Measurements from ENCODE around the gene FREM3. TPM values are rescaled to one million over a fixed set of nuclear protein-coding genes. Genes with fewer than 3 reads are reported as not detected.

FREM3 gene
- polyA plus RNA-seq, 4 donors: 0.09 TPM; not detected in 3

- Histone ChIP-seq H3K27ac (ENCODE audit: low read depth in 1 of 3, low read length in 2 of 3) (no peak overlapping the region), H3K4me3 (ENCODE audit: low read depth in 1 of 3, low read length in 3 of 3) (no peak overlapping the region), H3K27me3 (ENCODE audit: control insufficient read depth in 3 of 3, insufficient read depth in 3 of 3, low read length in 3 of 3) (no peaks in the 10 kb centered on the region), H3K9me3 (ENCODE audit: control insufficient read depth in 2 of 2, insufficient read depth in 1 of 2, low read depth in 1 of 2, low read length in 1 of 2) (no peaks in the 10 kb centered on the region), H3K4me1 (ENCODE audit: control insufficient read depth in 3 of 3, insufficient read depth in 2 of 3, low read depth in 1 of 3, low read length in 2 of 3) (no peaks in the 10 kb centered on the region), H3K36me3 (ENCODE audit: control insufficient read depth in 3 of 3, insufficient read depth in 2 of 3, low read depth in 1 of 3, low read length in 3 of 3) (no peaks in the 10 kb centered on the region)
- WGBS, 3 donors: 63 to 71% (median 63%) methylated on average over 1 of the region's 1 CpG
- DNase-seq (no peak), FAIRE-seq (no peak)
Observed at GRCh38 chr4:143654571-143654970, 45.9 kb downstream of the FREM3 start.

- DNase-seq (no peak), FAIRE-seq (no peak)
- no peak overlapping the region for H3K27ac ChIP-seq (ENCODE audit: low read depth in 1 of 3, low read length in 2 of 3)
- WGBS, 3 donors: 84% methylated on average over 3 of the region's 3 CpGs
- H3K27me3 ChIP-seq (ENCODE audit: control insufficient read depth in 3 of 3, insufficient read depth in 3 of 3, low read length in 3 of 3): no peaks in the 10 kb centered on the region
- peaks cover 0 to 4% of the 10 kb centered on the region in 2 donors for H3K9me3 ChIP-seq (ENCODE audit: control insufficient read depth in 2 of 2, insufficient read depth in 1 of 2, low read depth in 1 of 2, low read length in 1 of 2)
- H3K36me3 ChIP-seq (ENCODE audit: control insufficient read depth in 3 of 3, insufficient read depth in 2 of 3, low read depth in 1 of 3, low read length in 3 of 3): no peaks in the 10 kb centered on the region
- no peak overlapping the region for H3K4me3 ChIP-seq (ENCODE audit: low read depth in 1 of 3, low read length in 3 of 3)
- H3K4me1 ChIP-seq (ENCODE audit: control insufficient read depth in 3 of 3, insufficient read depth in 2 of 3, low read depth in 1 of 3, low read length in 2 of 3): no peaks in the 10 kb centered on the region
Observed at GRCh38 chr4:143653031-143653430, 47.4 kb downstream of the FREM3 start.

GRCh38 chr4:143643399-143643798 lies 57.1 kb downstream of the FREM3 start:
- H3K27ac ChIP-seq (ENCODE audit: low read depth in 1 of 3, low read length in 2 of 3): no peak overlapping the region
- no peaks in the 10 kb centered on the region for H3K27me3 ChIP-seq (ENCODE audit: control insufficient read depth in 3 of 3, insufficient read depth in 3 of 3, low read length in 3 of 3)
- H3K4me3 ChIP-seq (ENCODE audit: low read depth in 1 of 3, low read length in 3 of 3): no peak overlapping the region
- H3K9me3 ChIP-seq (ENCODE audit: control insufficient read depth in 2 of 2, insufficient read depth in 1 of 2, low read depth in 1 of 2, low read length in 1 of 2): peaks cover 0 to 14% of the 10 kb centered on the region in 2 donors
- H3K4me1 ChIP-seq (ENCODE audit: control insufficient read depth in 3 of 3, insufficient read depth in 2 of 3, low read depth in 1 of 3, low read length in 2 of 3): no peaks in the 10 kb centered on the region
- DNase-seq (no peak), FAIRE-seq (no peak)
- H3K36me3 ChIP-seq (ENCODE audit: control insufficient read depth in 3 of 3, insufficient read depth in 2 of 3, low read depth in 1 of 3, low read length in 3 of 3): no peaks in the 10 kb centered on the region

GRCh38 chr4:143642611-143643010 lies 57.9 kb downstream of the FREM3 start:
- FAIRE-seq: no peak

GRCh38 chr4:143641361-143641760 lies 59.1 kb downstream of the FREM3 start:
- DNase-seq (no peak), FAIRE-seq (no peak)
- 48 to 58% (median 52%) methylated on average over 1 of the region's 1 CpG for WGBS, 3 donors
- Histone ChIP-seq H3K27ac (ENCODE audit: low read depth in 1 of 3, low read length in 2 of 3) (no peak overlapping the region), H3K27me3 (ENCODE audit: control insufficient read depth in 3 of 3, insufficient read depth in 3 of 3, low read length in 3 of 3) (no peaks in the 10 kb centered on the region), H3K4me1 (ENCODE audit: control insufficient read depth in 3 of 3, insufficient read depth in 2 of 3, low read depth in 1 of 3, low read length in 2 of 3) (no peaks in the 10 kb centered on the region), H3K4me3 (ENCODE audit: low read depth in 1 of 3, low read length in 3 of 3) (no peak overlapping the region), H3K36me3 (ENCODE audit: control insufficient read depth in 3 of 3, insufficient read depth in 2 of 3, low read depth in 1 of 3, low read length in 3 of 3) (no peaks in the 10 kb centered on the region), H3K9me3 (ENCODE audit: control insufficient read depth in 2 of 2, insufficient read depth in 1 of 2, low read depth in 1 of 2, low read length in 1 of 2) (peaks cover 0 to 1% of the 10 kb centered on the region in 2 donors)

More at GRCh38 chr4:143642611-143643010, 57.9 kb downstream of the FREM3 start:
- no peaks in the 10 kb centered on the region for H3K36me3 ChIP-seq (ENCODE audit: control insufficient read depth in 3 of 3, insufficient read depth in 2 of 3, low read depth in 1 of 3, low read length in 3 of 3)
- H3K9me3 ChIP-seq (ENCODE audit: control insufficient read depth in 2 of 2, insufficient read depth in 1 of 2, low read depth in 1 of 2, low read length in 1 of 2): peaks cover 0 to 9% of the 10 kb centered on the region in 2 donors
- H3K4me1 ChIP-seq (ENCODE audit: control insufficient read depth in 3 of 3, insufficient read depth in 2 of 3, low read depth in 1 of 3, low read length in 2 of 3): no peaks in the 10 kb centered on the region
- WGBS, 3 donors: 77 to 79% (median 79%) methylated on average over 1 of the region's 1 CpG
- no peaks in the 10 kb centered on the region for H3K27me3 ChIP-seq (ENCODE audit: control insufficient read depth in 3 of 3, insufficient read depth in 3 of 3, low read length in 3 of 3)
- H3K27ac ChIP-seq (ENCODE audit: low read depth in 1 of 3, low read length in 2 of 3): no peak overlapping the region
- no peak overlapping the region for H3K4me3 ChIP-seq (ENCODE audit: low read depth in 1 of 3, low read length in 3 of 3)
- DNase-seq: no peak

GRCh38 chr4:143634763-143635162 lies 65.7 kb downstream of the FREM3 start:
- Histone ChIP-seq H3K4me3 (ENCODE audit: low read depth in 1 of 3, low read length in 3 of 3) (no peak overlapping the region), H3K27me3 (ENCODE audit: control insufficient read depth in 3 of 3, insufficient read depth in 3 of 3, low read length in 3 of 3) (no peaks in the 10 kb centered on the region), H3K36me3 (ENCODE audit: control insufficient read depth in 3 of 3, insufficient read depth in 2 of 3, low read depth in 1 of 3, low read length in 3 of 3) (no peaks in the 10 kb centered on the region), H3K4me1 (ENCODE audit: control insufficient read depth in 3 of 3, insufficient read depth in 2 of 3, low read depth in 1 of 3, low read length in 2 of 3) (no peaks in the 10 kb centered on the region), H3K27ac (ENCODE audit: low read depth in 1 of 3, low read length in 2 of 3) (no peak overlapping the region), H3K9me3 (ENCODE audit: control insufficient read depth in 2 of 2, insufficient read depth in 1 of 2, low read depth in 1 of 2, low read length in 1 of 2) (no peaks in the 10 kb centered on the region)
- DNase-seq (no peak), FAIRE-seq (no peak)

GRCh38 chr4:143633833-143634232 lies 66.6 kb downstream of the FREM3 start:
- DNase-seq: no peak
- Histone ChIP-seq H3K27ac (ENCODE audit: low read depth in 1 of 3, low read length in 2 of 3) (no peak overlapping the region), H3K36me3 (ENCODE audit: control insufficient read depth in 3 of 3, insufficient read depth in 2 of 3, low read depth in 1 of 3, low read length in 3 of 3) (no peaks in the 10 kb centered on the region), H3K4me3 (ENCODE audit: low read depth in 1 of 3, low read length in 3 of 3) (no peak overlapping the region), H3K9me3 (ENCODE audit: control insufficient read depth in 2 of 2, insufficient read depth in 1 of 2, low read depth in 1 of 2, low read length in 1 of 2) (no peaks in the 10 kb centered on the region), H3K4me1 (ENCODE audit: control insufficient read depth in 3 of 3, insufficient read depth in 2 of 3, low read depth in 1 of 3, low read length in 2 of 3) (no peaks in the 10 kb centered on the region), H3K27me3 (ENCODE audit: control insufficient read depth in 3 of 3, insufficient read depth in 3 of 3, low read length in 3 of 3) (no peaks in the 10 kb centered on the region)
- FAIRE-seq: no peak

GRCh38 chr4:143626134-143626911 lies 74.2 kb downstream of the FREM3 start:
- Histone ChIP-seq H3K4me3 (ENCODE audit: low read depth in 1 of 3, low read length in 3 of 3) (no peak overlapping the region), H3K27me3 (ENCODE audit: control insufficient read depth in 3 of 3, insufficient read depth in 3 of 3, low read length in 3 of 3) (no peaks in the 10 kb centered on the region), H3K9me3 (ENCODE audit: control insufficient read depth in 2 of 2, insufficient read depth in 1 of 2, low read depth in 1 of 2, low read length in 1 of 2) (no peaks in the 10 kb centered on the region), H3K27ac (ENCODE audit: low read depth in 1 of 3, low read length in 2 of 3) (peak overlapping the region in 1 of 3 donors; percentile 17), H3K4me1 (ENCODE audit: control insufficient read depth in 3 of 3, insufficient read depth in 2 of 3, low read depth in 1 of 3, low read length in 2 of 3) (no peaks in the 10 kb centered on the region), H3K36me3 (ENCODE audit: control insufficient read depth in 3 of 3, insufficient read depth in 2 of 3, low read depth in 1 of 3, low read length in 3 of 3) (no peaks in the 10 kb centered on the region)
- no peak for FAIRE-seq
- DNase-seq: peak in 1 of 2 donors; percentile 28
- 54 to 74% (median 74%) methylated on average over 5 of the region's 5 CpGs for WGBS, 3 donors

GRCh38 chr4:143625632-143626031 lies 74.8 kb downstream of the FREM3 start:
- Histone ChIP-seq H3K9me3 (ENCODE audit: control insufficient read depth in 2 of 2, insufficient read depth in 1 of 2, low read depth in 1 of 2, low read length in 1 of 2) (no peaks in the 10 kb centered on the region), H3K27me3 (ENCODE audit: control insufficient read depth in 3 of 3, insufficient read depth in 3 of 3, low read length in 3 of 3) (no peaks in the 10 kb centered on the region), H3K4me1 (ENCODE audit: control insufficient read depth in 3 of 3, insufficient read depth in 2 of 3, low read depth in 1 of 3, low read length in 2 of 3) (no peaks in the 10 kb centered on the region), H3K36me3 (ENCODE audit: control insufficient read depth in 3 of 3, insufficient read depth in 2 of 3, low read depth in 1 of 3, low read length in 3 of 3) (no peaks in the 10 kb centered on the region), H3K4me3 (ENCODE audit: low read depth in 1 of 3, low read length in 3 of 3) (no peak overlapping the region), H3K27ac (ENCODE audit: low read depth in 1 of 3, low read length in 2 of 3) (no peak overlapping the region)
- no peak for DNase-seq
- 53 to 68% (median 55%) methylated on average over 4 of the region's 4 CpGs for WGBS, 3 donors
- no peak for FAIRE-seq
